Keratinocyte (primary cell): Measurements from ENCODE around the gene ZNF496. TPM values are rescaled to one million over a fixed set of nuclear protein-coding genes. Genes with fewer than 3 reads are reported as not detected.

ENCODE experiments used
- DNase-seq: peaks from one replicate; pipeline ENCODE4 v3.0.0-alpha.2; 2011; ENCODE audit warnings: low read depth, missing footprints, low spot score
- FAIRE-seq: peaks from 2 replicates; lab custom pipeline; 2011; peaks lifted over from hg19 to GRCh38; lab: Jason Lieb, UNC
- H2AFZ ChIP-seq: 2 replicates; pipeline ENCODE4 v1.6.0; 2012; ENCODE audit warnings: low read length, control low read depth, inconsistent platforms; ENCODE audit not compliant: control insufficient read depth
- H3K27ac ChIP-seq: 2 replicates; pipeline ENCODE4 v1.5.1; 2011; ENCODE audit warnings: low read length; ENCODE audit not compliant: control insufficient read depth, insufficient read depth
- H3K27me3 ChIP-seq: 3 replicates; pipeline ENCODE4 v1.6.0; 2011; ENCODE audit warnings: low read length; ENCODE audit not compliant: control insufficient read depth, insufficient read depth; ENCODE audit errors: extremely low read depth
- H3K36me3 ChIP-seq, 2 experiments: 2 replicates in 1 of 2; 3 replicates in 1 of 2; pipeline ENCODE4 v1.5.1; 2011; ENCODE audit warnings: low read length in 2 of 2, mild to moderate bottlenecking in 1 of 2; ENCODE audit not compliant: control insufficient read depth in 2 of 2, insufficient read depth in 2 of 2; ENCODE audit errors: extremely low read depth in 1 of 2
- H3K4me1 ChIP-seq: 3 replicates; pipeline ENCODE4 v1.5.1; 2011; ENCODE audit warnings: low read length; ENCODE audit not compliant: control insufficient read depth, insufficient read depth; ENCODE audit errors: extremely low read depth
- H3K4me2 ChIP-seq: 3 replicates; pipeline ENCODE4 v1.6.0; 2011; ENCODE audit warnings: low read depth, low read length; ENCODE audit not compliant: control insufficient read depth, insufficient read depth; ENCODE audit errors: extremely low read depth
- H3K4me3 ChIP-seq, 3 experiments: fragments of 200-600 bp in 1 of 3; sonication (generic) in 1 of 3; 2 replicates in 2 of 3; 3 replicates in 1 of 3; pipeline ENCODE4 v1.5.1; 2011 to 2016; ENCODE audit warnings: low read length in 3 of 3, mild to moderate bottlenecking in 3 of 3, control low read depth in 2 of 3, inconsistent platforms in 1 of 3, low read depth in 1 of 3, mixed read lengths in 1 of 3, mixed run types in 1 of 3, moderate library complexity in 1 of 3; ENCODE audit not compliant: control insufficient read depth in 2 of 3, insufficient read depth in 2 of 3; ENCODE audit errors: extremely low read depth in 1 of 3
- H3K79me2 ChIP-seq: 2 replicates; pipeline ENCODE4 v1.6.0; 2012; ENCODE audit warnings: low read length; ENCODE audit not compliant: control insufficient read depth, insufficient read depth
- H3K9ac ChIP-seq: 3 replicates; pipeline ENCODE4 v1.6.0; 2011; ENCODE audit warnings: low read length; ENCODE audit not compliant: control insufficient read depth, insufficient read depth; ENCODE audit errors: extremely low read depth
- H3K9me1 ChIP-seq: 3 replicates; pipeline ENCODE4 v1.6.0; 2011; ENCODE audit warnings: low read length; ENCODE audit not compliant: control insufficient read depth, insufficient read depth; ENCODE audit errors: extremely low read depth
- H3K9me3 ChIP-seq: 2 replicates; pipeline ENCODE4 v1.5.1; 2012; ENCODE audit warnings: low read depth, low read length; ENCODE audit not compliant: control insufficient read depth
- H4K20me1 ChIP-seq: 3 replicates; pipeline ENCODE4 v1.6.0; 2011; ENCODE audit warnings: low read length; ENCODE audit not compliant: control insufficient read depth, insufficient read depth; ENCODE audit errors: extremely low read depth
- EZH2 ChIP-seq: IDR thresholded peaks from one replicate; pipeline ENCODE4 v1.6.1; 2012; ENCODE audit warnings: inconsistent platforms, mild to moderate bottlenecking, low read length, moderate library complexity
- dilution Hi-C: fragments of 300-500 bp; cut with MboI; formaldehyde crosslinking; loops from one replicate; pipeline ENCODE4 v1.7.0; 2020; ENCODE audit warnings: low sequenced_read_pairs; ENCODE audit not compliant: extremely low pct_ligation_motif_present
- polyA plus RNA-seq, 5 experiments: library from polyadenylated mRNA; depleted of rRNA in 3 of 5; stranded (reverse) in 3 of 5; stranded (forward) in 1 of 5; unstranded in 1 of 5; fragments of >200 nt; gene quantifications; 1 replicate in 1 of 5; 2 replicates in 3 of 5; 3 replicates in 1 of 5; pipeline versions ENCODE4 v1.2.1 to v1.2.3, GENCODE V29; 2011 to 2012; ENCODE audit warnings: missing spikeins in 2 of 5, low read depth in 1 of 5, low replicate concordance in 1 of 5
- TF ChIP-seq, protein P1 (sequence below), 3 experiments: IDR thresholded peaks in 1 of 3; conservative IDR thresholded peaks in 1 of 3; optimal IDR thresholded peaks in 1 of 3; 2 replicates in 2 of 3; 3 replicates in 1 of 3; pipeline versions ENCODE3 to v1.5.1; 2011; ENCODE audit warnings: low read length in 3 of 3, mild to moderate bottlenecking in 3 of 3, moderate library complexity in 2 of 3, control low read depth in 1 of 3, inconsistent platforms in 1 of 3; ENCODE audit not compliant: insufficient read depth in 2 of 3; ENCODE audit errors: extremely low read depth in 1 of 3

Gene ZNF496
- polyA plus RNA-seq, 1 donor (not counting 4 experiments of a cell fraction or from before 2014, with no cell fraction given) = 8.9 TPM

DNA sequence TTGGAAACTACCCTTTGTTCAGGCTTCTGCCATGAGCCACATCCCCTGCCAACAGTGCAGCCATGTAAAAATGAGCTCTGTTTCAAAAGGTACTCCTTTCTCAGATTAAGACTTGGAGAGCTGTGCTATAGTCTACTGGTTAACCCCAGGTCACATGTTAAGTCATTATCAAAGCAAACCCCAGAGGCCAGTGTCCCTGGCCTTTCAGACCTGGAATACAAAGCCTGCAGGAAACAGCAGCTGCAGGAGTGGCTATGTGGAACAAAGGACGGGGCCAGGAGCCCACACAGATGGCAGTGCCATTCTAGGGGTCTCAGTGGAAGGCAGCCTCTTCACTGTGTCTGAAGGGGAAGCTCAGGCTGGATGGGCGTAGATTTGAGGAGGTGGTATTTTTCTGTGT, 6.7 kb downstream of the ZNF496 start:
- Histone ChIP-seq H3K9ac (no peak overlapping the region), H3K4me1 (no peaks in the 10 kb centered on the region), H3K27ac (no peak overlapping the region), H3K4me2 (no peak overlapping the region), H3K79me2 (peaks cover 7% of the 10 kb centered on the region), H3K9me3 (no peaks in the 10 kb centered on the region), H3K9me1 (no peaks in the 10 kb centered on the region), H3K4me3 (no peak overlapping the region), H3K36me3 (peaks cover 8 to 14% of the 10 kb centered on the region in 2 experiments), H3K27me3 (no peaks in the 10 kb centered on the region), H4K20me1 (no peaks in the 10 kb centered on the region), H2AFZ (no peak overlapping the region)
- no peak for FAIRE-seq
- TF ChIP-seq EZH2 = no peak
- TF ChIP-seq, protein P1, sequence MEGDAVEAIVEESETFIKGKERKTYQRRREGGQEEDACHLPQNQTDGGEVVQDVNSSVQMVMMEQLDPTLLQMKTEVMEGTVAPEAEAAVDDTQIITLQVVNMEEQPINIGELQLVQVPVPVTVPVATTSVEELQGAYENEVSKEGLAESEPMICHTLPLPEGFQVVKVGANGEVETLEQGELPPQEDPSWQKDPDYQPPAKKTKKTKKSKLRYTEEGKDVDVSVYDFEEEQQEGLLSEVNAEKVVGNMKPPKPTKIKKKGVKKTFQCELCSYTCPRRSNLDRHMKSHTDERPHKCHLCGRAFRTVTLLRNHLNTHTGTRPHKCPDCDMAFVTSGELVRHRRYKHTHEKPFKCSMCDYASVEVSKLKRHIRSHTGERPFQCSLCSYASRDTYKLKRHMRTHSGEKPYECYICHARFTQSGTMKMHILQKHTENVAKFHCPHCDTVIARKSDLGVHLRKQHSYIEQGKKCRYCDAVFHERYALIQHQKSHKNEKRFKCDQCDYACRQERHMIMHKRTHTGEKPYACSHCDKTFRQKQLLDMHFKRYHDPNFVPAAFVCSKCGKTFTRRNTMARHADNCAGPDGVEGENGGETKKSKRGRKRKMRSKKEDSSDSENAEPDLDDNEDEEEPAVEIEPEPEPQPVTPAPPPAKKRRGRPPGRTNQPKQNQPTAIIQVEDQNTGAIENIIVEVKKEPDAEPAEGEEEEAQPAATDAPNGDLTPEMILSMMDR (optimal IDR thresholded peaks at IDR 0.05 in 1 of 3, IDR thresholded peaks at IDR 0.05 in 1 of 3, conservative IDR thresholded peaks at IDR 0.05 in 1 of 3; ENCODE audit: extremely low read depth in 1 of 3, insufficient read depth in 2 of 3, low read length in 3 of 3) = no peak
- no peak for DNase-seq
- dilution Hi-C loops = no loop called here

DNA sequence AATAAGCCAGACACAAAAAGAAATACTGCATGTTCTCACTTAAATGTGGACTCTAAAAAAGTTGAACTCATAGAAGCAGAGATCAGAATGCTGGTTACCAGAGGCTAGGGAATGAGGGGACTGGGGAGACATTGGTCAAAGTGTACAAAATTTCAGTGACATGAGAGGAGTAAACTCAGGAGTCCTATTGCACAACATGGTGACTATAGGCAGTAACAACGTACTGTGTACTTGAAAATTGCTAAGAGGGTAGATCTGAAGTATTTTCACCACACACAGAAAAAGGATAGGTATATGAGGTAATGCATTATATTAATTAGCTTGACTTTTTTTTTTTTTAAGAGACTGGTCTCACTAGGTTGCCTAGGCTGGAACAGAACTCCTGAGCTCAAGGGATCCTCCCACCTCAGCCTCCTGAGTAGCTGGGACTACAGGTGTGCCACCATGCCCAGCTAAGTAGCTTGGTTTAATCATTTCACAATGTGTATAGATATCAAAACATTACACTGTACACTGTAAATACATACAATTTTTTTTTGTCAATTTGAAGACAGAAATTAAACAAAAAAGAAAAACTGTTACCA, 7.4 kb downstream of the ZNF496 start:
- peaks cover 3% of the 10 kb centered on the region for H3K79me2 ChIP-seq
- H3K4me2 ChIP-seq = no peak overlapping the region
- dilution Hi-C loops = no loop called here
- no peaks in the 10 kb centered on the region for H3K9me3 ChIP-seq
- TF ChIP-seq, protein P1 (optimal IDR thresholded peaks at IDR 0.05 in 1 of 3, IDR thresholded peaks at IDR 0.05 in 1 of 3, conservative IDR thresholded peaks at IDR 0.05 in 1 of 3; ENCODE audit: extremely low read depth in 1 of 3, insufficient read depth in 2 of 3, low read length in 3 of 3) = no peak
- TF ChIP-seq EZH2 = no peak
- H3K9ac ChIP-seq = no peak overlapping the region
- FAIRE-seq = no peak
- H3K9me1 ChIP-seq = no peaks in the 10 kb centered on the region
- H3K4me1 ChIP-seq = no peaks in the 10 kb centered on the region
- peaks cover 7 to 8% of the 10 kb centered on the region in 2 experiments for H3K36me3 ChIP-seq
- no peak overlapping the region for H3K27ac ChIP-seq
- H2AFZ ChIP-seq = no peak overlapping the region
- H3K27me3 ChIP-seq = no peaks in the 10 kb centered on the region
- no peak overlapping the region for H3K4me3 ChIP-seq
- no peaks in the 10 kb centered on the region for H4K20me1 ChIP-seq
- no peak for DNase-seq
